NCI-H2227 (cell line): ENCODE measurements around the gene TMEM45A.
A peak's percentile ranks its signal among the peaks of the same experiment; 100 is the strongest.
"Not testable (repeated sequence)": the region's sequence is repeated elsewhere in the genome, so short reads cannot be mapped to it uniquely, and the experiment has no call there.

Experiments
- DNase-seq: peaks from one replicate; lab custom pipeline; 2025; ENCODE audit not compliant: unreplicated experiment; lab: John Stamatoyannopoulos, UW

The TMEM45A gene

GRCh38 chr3:100483529-100483928 lies 8.9 kb upstream of the TMEM45A start:
- no peak for DNase-seq

DNA sequence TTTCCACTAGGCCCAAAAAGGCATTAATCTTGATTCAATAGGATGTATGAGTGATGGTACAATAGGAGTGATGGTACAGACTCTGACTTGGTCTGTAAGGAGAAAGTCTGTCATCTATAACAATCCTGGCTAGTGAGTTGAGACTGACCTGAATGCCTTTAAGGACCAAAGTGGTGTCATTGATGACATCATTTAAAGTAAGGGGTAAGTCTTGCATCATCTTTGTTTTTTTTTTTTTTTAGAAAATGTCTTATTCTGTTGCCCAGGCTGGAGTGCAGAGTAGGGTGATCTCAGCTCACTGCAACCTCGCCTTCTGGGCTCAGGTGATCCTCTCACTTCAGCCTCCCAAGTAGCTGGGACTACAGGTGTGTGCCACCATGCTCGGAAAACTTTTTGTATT lies 5.6 kb upstream of the TMEM45A start:
- no peak for DNase-seq

DNA sequence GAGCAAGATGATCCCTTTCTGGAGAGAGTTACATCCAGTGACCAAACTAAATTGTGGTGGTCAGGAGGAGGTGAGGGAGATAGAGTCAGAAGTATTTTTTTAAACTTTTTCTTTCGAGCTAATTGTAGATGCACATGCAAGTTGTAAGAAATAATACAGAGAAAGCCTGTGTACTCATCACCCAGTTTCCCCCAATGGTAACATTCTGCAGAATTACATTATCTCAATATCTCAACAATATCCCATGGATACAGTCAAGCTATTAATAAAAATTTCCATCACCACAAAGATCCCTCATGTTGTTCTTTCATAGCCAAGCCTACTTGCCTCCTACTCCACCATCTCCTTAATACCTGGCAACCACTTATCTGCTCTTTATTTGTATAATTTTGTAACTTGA lies 3.3 kb upstream of the TMEM45A start:
- DNase-seq = no peak

GRCh38 chr3:100496711-100497261 lies 4.4 kb downstream of the TMEM45A start:
- no peak for DNase-seq

GRCh38 chr3:100499651-100500050 lies 7.2 kb downstream of the TMEM45A start:
- no peak for DNase-seq

GRCh38 chr3:100500320-100500880 lies 8.0 kb downstream of the TMEM45A start:
- no peak for DNase-seq

DNA sequence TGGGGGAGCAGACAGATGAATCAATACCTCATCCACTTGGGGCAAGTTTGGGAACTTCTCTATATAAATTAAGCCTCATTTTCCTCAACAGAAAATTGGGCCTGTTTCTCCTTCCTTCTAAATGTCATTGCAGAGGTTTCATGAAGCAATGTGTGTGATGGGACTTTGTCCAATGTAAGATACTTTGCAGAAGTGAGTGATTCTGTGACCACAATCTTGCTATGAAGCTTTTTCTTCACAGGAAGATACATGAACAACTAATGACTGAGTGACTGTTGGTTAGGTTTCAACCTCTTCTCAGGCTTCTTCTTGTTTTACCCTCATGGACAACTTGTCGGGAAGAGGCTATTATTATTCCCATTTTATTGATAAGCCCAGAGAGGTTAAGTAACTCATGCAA lies 11.0 kb downstream of the TMEM45A start:
- DNase-seq = no peak

GRCh38 chr3:100506355-100506754 lies 13.9 kb downstream of the TMEM45A start:
- DNase-seq = no peak

- DNase-seq = not testable (repeated sequence)
Measured at GRCh38 chr3:100509818-100510217, 17.4 kb downstream of the TMEM45A start.

- no peak for DNase-seq
Measured at GRCh38 chr3:100516232-100516631, 23.8 kb downstream of the TMEM45A start.

GRCh38 chr3:100516838-100517237 lies 24.4 kb downstream of the TMEM45A start:
- DNase-seq = no peak

- DNase-seq = no peak
Measured at GRCh38 chr3:100517276-100517675, 24.9 kb downstream of the TMEM45A start.

DNA sequence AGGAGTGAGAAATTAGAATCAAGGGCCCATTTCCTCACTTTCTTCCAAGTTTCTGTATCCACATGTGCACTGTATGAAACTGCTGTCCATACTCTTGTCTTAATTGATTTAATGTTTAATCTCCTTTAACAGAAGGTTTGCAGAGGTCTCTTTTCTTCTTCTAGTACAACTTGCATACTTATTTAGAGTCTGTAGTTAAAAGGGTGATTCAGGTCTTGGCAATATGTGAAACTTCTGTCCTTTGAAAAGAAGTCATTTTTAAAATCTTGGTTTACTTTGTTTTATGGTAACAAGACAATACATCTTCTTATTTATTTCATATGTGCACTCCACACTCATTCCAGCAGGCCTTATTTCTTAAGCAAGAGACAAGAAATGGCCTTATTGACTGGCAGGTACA lies 25.8 kb downstream of the TMEM45A start:
- no peak for DNase-seq

GRCh38 chr3:100518983-100519382 lies 26.6 kb downstream of the TMEM45A start:
- no peak for DNase-seq

- DNase-seq = no peak
Measured at GRCh38 chr3:100521439-100521845, 29.0 kb downstream of the TMEM45A start.

GRCh38 chr3:100522125-100522524 lies 29.7 kb downstream of the TMEM45A start:
- no peak for DNase-seq

DNA sequence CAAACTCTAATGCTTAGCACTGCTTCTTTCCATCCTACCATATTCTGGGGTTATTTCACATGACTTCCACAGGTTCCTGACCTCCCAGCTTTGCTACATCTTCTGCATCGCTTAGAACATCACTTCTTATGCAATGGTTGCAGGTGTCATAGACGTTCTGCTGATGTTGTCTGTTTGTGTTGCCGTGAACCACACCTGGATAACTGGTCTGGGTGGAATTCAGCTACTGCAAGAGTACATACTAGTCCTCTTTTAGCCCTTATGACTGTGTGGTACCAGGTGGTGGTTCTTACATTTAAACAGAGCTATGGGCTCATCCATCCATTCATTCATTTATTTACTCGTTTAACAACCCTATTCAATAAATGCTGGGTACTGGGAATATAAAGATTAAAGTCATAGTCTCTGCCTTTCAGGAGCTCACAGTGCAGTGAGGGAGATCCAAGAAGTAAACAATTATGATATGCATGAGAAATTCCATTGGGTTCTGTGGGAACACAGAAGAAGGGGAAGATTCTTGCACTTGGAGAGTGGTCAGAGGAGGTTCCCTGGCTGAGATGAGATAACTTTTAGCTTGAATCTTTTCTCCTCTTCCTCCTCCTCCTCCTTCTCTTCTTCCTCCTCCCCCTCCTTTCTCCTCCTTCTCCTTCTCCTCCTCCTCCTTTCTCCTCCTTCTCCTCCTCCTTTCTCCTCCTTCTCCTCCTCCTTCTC lies 30.8 kb downstream of the TMEM45A start:
- DNase-seq = no peak

GRCh38 chr3:100525753-100526612 lies 33.6 kb downstream of the TMEM45A start:
- DNase-seq = peak; percentile 25

GRCh38 chr3:100526613-100527346 lies 34.4 kb downstream of the TMEM45A start:
- DNase-seq = no peak

DNA sequence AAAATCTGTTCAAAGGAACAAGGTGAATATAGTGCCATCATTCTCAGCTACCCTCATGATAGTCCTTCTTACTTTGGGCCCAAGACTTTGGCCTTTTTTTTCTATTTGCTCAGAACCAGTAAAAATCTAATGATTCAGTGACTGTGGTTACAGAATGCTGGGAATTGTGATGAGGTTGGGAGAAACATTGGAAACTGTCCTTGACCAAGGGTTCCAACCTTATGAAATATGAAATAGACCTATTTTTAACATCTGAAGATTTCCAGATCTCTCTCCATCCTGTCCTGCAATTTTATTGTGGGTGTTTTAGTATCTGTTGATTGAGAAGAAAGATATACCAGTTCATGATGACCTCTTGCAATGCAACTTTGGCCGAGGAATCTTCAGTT lies 34.9 kb downstream of the TMEM45A start:
- no peak for DNase-seq

DNA sequence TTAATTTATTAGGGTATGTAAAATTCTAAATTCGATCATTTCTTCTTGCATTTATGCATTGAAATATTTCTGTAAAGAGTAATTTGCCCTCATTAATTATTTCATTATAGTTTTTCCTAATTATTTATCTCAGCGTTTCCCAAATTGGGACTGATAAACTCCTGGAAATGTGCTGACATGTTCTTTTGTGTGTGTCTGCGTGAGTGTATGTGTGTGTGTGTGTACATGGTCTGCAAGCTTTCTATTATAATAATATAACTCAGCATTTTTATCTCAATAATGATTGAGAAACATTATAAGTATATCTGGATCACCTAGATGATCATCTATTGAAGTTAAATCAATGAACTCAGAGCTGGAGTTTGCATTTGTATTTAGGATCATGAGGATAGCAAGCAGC lies 38.7 kb downstream of the TMEM45A start:
- no peak for DNase-seq
